Esophagus muscularis mucosa (tissue), 4 donors: ENCODE data around the gene BBS9. TPM values are rescaled to one million over a fixed set of nuclear protein-coding genes. Genes with fewer than 3 reads are reported as not detected.

Source experiments
- DNase-seq: peaks from one replicate; pipeline ENCODE4 v3.0.0-alpha.2; 2017; ENCODE audit errors: extremely low spot score
- H3K27ac ChIP-seq, 4 donors: fragments of 200-600 bp; sonication (generic); replicated peaks in 1 of 4; 1 replicate in 3 of 4; 2 replicates in 1 of 4; pipeline ENCODE4 v1.5.1; 2016 to 2019; ENCODE audit warnings: mild to moderate bottlenecking in 1 of 4
- H3K27me3 ChIP-seq, 4 donors: fragments of 200-600 bp; sonication (generic); one replicate each; pipeline versions ENCODE4 v1.5.1 to v1.6.0; 2016 to 2019
- H3K36me3 ChIP-seq, 4 donors: fragments of 200-600 bp; sonication (generic); one replicate each; pipeline ENCODE4 v1.5.1; 2016 to 2019
- H3K4me1 ChIP-seq, 4 donors: fragments of 200-600 bp; sonication (generic); one replicate each; pipeline ENCODE4 v1.5.1; 2016 to 2019
- H3K4me3 ChIP-seq, 4 donors: fragments of 200-600 bp; sonication (generic); 1 replicate in 2 of 4; 2 replicates in 2 of 4; pipeline ENCODE4 v1.5.1; 2016 to 2019; ENCODE audit warnings: mild to moderate bottlenecking in 4 of 4, moderate library complexity in 1 of 4
- H3K9me3 ChIP-seq, 4 donors: fragments of 200-600 bp; sonication (generic); 1 replicate in 3 of 4; 2 replicates in 1 of 4; pipeline ENCODE4 v1.5.1; 2016 to 2019
- EP300 ChIP-seq: sonication (generic); formaldehyde crosslinking; IDR thresholded peaks from one replicate; pipeline ENCODE4 v1.6.1; 2017; ENCODE audit warnings: antibody characterized with exemption
- POLR2A ChIP-seq: fragments of 450-650 bp; IDR thresholded peaks from one replicate; pipeline ENCODE4 v1.6.1; 2017; ENCODE audit warnings: antibody characterized with exemption, moderate library complexity, mild to moderate bottlenecking, low read depth
- POLR2AphosphoS5 ChIP-seq, 2 donors: sonication (generic); formaldehyde crosslinking; IDR thresholded peaks; one replicate each; pipeline ENCODE4 v1.6.1; 2017; ENCODE audit warnings: antibody characterized with exemption in 2 of 2
- whole genome bisulfite sequencing: methylation state at CpG from one replicate; pipeline ENCODE4 v1.1.5; 2018; 5-methylcytosine and 5-hydroxymethylcytosine counted together
- intact Hi-C: fragments of 100-400 bp; cut with DNase I; formaldehyde crosslinking; loops from one replicate; pipeline ENCODE4 v1.15.1; 2023
- total RNA-seq, 4 donors: library from RNA; depleted of rRNA; stranded (reverse); fragments of >200 nt; gene quantifications; one replicate each; pipeline versions ENCODE4 v1.1.0 to v1.2.1, GENCODE V29; 2016
- TF ChIP-seq, protein P1 (sequence below), 3 experiments: fragments of 200-600 bp in 2 of 3; fragments of 450-650 bp in 1 of 3; sonication (generic) in 2 of 3; IDR thresholded peaks; one replicate each; pipeline ENCODE4 v1.5.1; 2017 to 2019; ENCODE audit warnings: antibody characterized with exemption in 3 of 3, mild to moderate bottlenecking in 2 of 3, moderate library complexity in 1 of 3

BBS9 gene
- total RNA-seq, 4 donors from 2014 or later = 14.7 to 20.8 (median 16.3) TPM

DNA sequence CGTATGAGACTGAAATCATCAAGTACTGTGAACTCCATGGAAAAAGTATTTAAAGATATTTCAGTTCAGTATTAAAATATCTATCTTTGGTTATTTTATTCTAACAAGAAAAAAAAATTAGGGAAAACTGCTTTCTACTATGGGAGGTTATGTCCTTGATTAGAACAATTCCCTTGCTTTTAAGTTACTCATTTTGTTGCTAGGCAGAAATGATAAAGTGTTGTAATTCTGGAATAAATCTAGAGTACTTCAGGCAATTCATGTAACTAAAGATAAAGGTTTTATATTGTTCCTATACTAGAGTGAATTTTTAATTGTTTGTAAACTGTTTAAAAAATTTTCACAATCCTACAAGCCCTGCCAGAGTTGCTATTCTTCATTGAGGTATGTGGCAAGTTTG lies 92.0 kb downstream of the BBS9 start:
- no peak overlapping the region for H3K4me3 ChIP-seq
- TF ChIP-seq EP300 (no peak), POLR2A (no peak), POLR2AphosphoS5 (IDR thresholded peaks at IDR 0.05) (no peak)
- TF ChIP-seq, protein P1, sequence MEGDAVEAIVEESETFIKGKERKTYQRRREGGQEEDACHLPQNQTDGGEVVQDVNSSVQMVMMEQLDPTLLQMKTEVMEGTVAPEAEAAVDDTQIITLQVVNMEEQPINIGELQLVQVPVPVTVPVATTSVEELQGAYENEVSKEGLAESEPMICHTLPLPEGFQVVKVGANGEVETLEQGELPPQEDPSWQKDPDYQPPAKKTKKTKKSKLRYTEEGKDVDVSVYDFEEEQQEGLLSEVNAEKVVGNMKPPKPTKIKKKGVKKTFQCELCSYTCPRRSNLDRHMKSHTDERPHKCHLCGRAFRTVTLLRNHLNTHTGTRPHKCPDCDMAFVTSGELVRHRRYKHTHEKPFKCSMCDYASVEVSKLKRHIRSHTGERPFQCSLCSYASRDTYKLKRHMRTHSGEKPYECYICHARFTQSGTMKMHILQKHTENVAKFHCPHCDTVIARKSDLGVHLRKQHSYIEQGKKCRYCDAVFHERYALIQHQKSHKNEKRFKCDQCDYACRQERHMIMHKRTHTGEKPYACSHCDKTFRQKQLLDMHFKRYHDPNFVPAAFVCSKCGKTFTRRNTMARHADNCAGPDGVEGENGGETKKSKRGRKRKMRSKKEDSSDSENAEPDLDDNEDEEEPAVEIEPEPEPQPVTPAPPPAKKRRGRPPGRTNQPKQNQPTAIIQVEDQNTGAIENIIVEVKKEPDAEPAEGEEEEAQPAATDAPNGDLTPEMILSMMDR (IDR thresholded peaks at IDR 0.05) = no peak
- DNase-seq = no peak
- no peak overlapping the region for H3K27ac ChIP-seq
- no peaks in the 10 kb centered on the region for H3K9me3 ChIP-seq
- intact Hi-C loops = no loop called here
- H3K4me1 ChIP-seq = peaks cover 0 to 17% (median 7%) of the 10 kb centered on the region in 4 donors
- H3K27me3 ChIP-seq = no peaks in the 10 kb centered on the region
- WGBS = 97% methylated on average over 1 of the region's 1 CpG
- H3K36me3 ChIP-seq = no peaks in the 10 kb centered on the region

DNA sequence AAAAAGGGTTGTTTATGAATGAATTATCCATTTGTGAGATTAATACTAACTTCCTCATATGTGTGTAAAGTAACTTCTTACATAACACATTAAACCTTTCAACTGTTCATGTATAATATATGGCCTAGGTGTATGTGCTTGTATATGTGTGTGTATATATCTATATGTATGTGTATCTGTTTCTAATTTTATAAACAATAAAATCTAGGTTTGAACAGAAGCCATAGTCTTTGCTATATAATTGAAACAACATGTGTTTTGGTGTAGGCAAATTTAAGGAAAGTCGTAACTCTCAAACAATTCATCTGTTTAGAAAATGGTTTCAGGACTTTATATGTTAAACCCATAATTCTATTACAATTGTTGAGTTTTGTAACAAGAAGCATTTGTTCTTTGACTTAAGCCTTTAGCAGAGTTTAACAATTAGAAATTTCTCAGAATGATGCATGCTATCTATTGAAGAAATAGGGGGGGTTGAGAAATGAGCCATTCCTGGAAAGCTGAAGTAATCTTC lies 103.3 kb downstream of the BBS9 start:
- Histone ChIP-seq H3K27ac (no peak overlapping the region), H3K4me3 (no peak overlapping the region), H3K27me3 (no peaks in the 10 kb centered on the region), H3K36me3 (no peaks in the 10 kb centered on the region), H3K9me3 (no peaks in the 10 kb centered on the region), H3K4me1 (peaks cover 4 to 8% (median 6%) of the 10 kb centered on the region in 4 donors)
- WGBS = 98% methylated on average over 1 of the region's 1 CpG
- intact Hi-C loops = no loop called here
- DNase-seq = no peak
- TF ChIP-seq POLR2AphosphoS5 (IDR thresholded peaks at IDR 0.05) (no peak), EP300 (no peak)

DNA sequence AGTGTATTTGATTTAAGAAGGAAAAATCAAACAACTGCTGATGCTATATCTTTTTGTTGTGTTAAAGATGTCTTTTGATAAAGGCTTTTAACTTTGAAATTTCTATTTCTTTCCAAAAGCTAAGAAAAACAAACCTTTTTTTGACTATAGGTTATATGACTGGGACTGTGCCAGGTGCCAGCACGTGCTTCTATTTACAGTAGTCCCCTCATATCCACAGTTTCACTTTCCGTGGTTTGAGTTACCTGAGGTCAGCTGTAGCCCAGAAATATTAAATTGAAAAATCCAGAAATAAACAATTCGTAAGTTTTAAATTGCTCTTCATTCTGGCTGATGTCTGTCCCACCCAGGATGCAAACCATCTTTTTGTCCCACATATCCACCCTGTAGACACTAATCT lies 104.3 kb downstream of the BBS9 start:
- Histone ChIP-seq H3K4me3 (no peak overlapping the region), H3K27me3 (no peaks in the 10 kb centered on the region), H3K36me3 (no peaks in the 10 kb centered on the region), H3K9me3 (no peaks in the 10 kb centered on the region), H3K27ac (no peak overlapping the region), H3K4me1 (peaks cover 4 to 8% (median 6%) of the 10 kb centered on the region in 4 donors)
- 61% methylated on average over 3 of the region's 3 CpGs for WGBS
- no peak for DNase-seq
- TF ChIP-seq, protein P1 (IDR thresholded peaks at IDR 0.05) = no peak
- TF ChIP-seq POLR2A (no peak), EP300 (no peak), POLR2AphosphoS5 (IDR thresholded peaks at IDR 0.05) (no peak)
- intact Hi-C loops = no loop called here

DNA sequence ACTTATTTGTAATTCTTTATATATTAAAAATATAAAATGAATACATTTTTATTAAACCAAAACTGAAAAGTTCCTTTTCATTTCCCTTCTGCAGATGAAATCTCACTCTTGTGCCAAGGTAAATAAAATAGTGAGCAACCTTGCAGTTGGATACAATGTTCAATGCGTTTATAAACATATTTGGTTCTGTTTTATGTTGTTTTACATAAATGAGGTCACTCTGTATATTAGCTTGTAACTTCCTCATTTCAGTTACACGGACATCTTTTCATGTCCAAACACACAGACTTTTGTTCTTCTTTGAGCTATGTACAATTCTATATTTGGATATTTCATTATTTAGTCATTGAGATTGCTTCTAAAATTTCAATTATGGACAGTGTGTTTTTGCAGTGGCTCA lies 107.7 kb downstream of the BBS9 start:
- no peak overlapping the region for H3K4me3 ChIP-seq
- H3K9me3 ChIP-seq = no peaks in the 10 kb centered on the region
- DNase-seq = no peak
- peaks cover 4 to 8% (median 6%) of the 10 kb centered on the region in 4 donors for H3K4me1 ChIP-seq
- no peaks in the 10 kb centered on the region for H3K36me3 ChIP-seq
- intact Hi-C loops = no loop called here
- TF ChIP-seq POLR2A = no peak
- TF ChIP-seq EP300 = no peak
- TF ChIP-seq, protein P1 (IDR thresholded peaks at IDR 0.05) = no peak
- no peak for TF ChIP-seq POLR2AphosphoS5 (IDR thresholded peaks at IDR 0.05)
- H3K27me3 ChIP-seq = no peaks in the 10 kb centered on the region
- WGBS = 79% methylated on average over 2 of the region's 2 CpGs
- no peak overlapping the region for H3K27ac ChIP-seq

DNA sequence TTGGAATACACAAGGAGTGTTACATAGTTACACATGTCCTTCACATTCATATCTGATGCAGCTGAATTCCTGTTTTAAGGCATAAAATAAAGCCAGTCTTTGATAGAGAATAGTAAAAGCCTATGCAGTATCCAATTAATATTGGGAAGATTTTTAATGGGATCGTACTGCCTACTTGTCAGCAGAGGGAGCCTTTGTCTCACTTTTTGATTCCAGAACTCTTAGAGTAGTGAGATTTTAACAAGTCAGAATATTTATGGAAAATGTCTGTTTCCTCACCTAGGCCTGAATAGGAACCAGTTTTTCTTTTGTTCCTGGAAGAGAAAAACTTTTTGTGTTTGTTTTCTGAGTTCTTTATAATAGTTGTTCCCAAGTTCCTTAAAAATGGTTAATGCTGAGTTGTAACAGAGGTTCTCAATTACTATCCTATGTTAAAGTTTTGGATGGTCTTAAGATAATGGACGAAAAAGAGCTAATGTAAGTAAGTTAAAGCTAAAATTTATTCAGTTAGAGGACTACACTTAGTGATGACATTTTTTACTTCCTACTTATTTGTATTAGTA lies 114.0 kb downstream of the BBS9 start:
- 43% methylated on average over 2 of the region's 2 CpGs for WGBS
- TF ChIP-seq POLR2AphosphoS5 (IDR thresholded peaks at IDR 0.05) (no peak), EP300 (no peak)
- TF ChIP-seq, protein P1 (IDR thresholded peaks at IDR 0.05) = peak; percentile 50 to 68 (median 65)
- Histone ChIP-seq H3K4me3 (no peak overlapping the region), H3K9me3 (no peaks in the 10 kb centered on the region), H3K36me3 (no peaks in the 10 kb centered on the region), H3K4me1 (peaks cover 0 to 5% (median 0%) of the 10 kb centered on the region in 4 donors), H3K27me3 (no peaks in the 10 kb centered on the region), H3K27ac (no peak overlapping the region)
- intact Hi-C loops = loop anchor here (5.0 to 10.0 kb wide), 2 partner anchors 651 to 689 kb away; no protein-coding TSS in a partner anchor
- DNase-seq = no peak
